ENCODE data around the gene PARD3. TPM values are rescaled to one million over a fixed set of nuclear protein-coding genes. Genes with fewer than 3 reads are reported as not detected.

PARD3 gene
- total RNA-seq, 1 donor from 2014 or later, result 0.11 TPM

GRCh38 chr10:34467902-34468301 lies 347.2 kb downstream of the PARD3 start:
- H3K4me3 Mint-ChIP-seq, result no peak overlapping the region
- no peaks in the 10 kb centered on the region for H3K36me3 Mint-ChIP-seq (ENCODE audit: low read depth)
- no peaks in the 10 kb centered on the region for H3K4me1 Mint-ChIP-seq
- intact Hi-C loops (cut with micrococcal nuclease), result no loop called here
- CTCF ChIA-PET, result no interaction called here
- ATAC-seq (ENCODE audit: low read depth) (no peak), DNase-seq (no peak)
- H3K27me3 Mint-ChIP-seq, result no peaks in the 10 kb centered on the region
- no peak overlapping the region for H3K27ac Mint-ChIP-seq
- no peak for TF ChIP-seq CTCF (IDR thresholded peaks at IDR 0.05)
- H3K9me3 Mint-ChIP-seq, result no peaks in the 10 kb centered on the region
- POLR2A ChIA-PET, result no interaction called here

GRCh38 chr10:34467364-34467763 lies 347.7 kb downstream of the PARD3 start:
- H3K27me3 Mint-ChIP-seq, result no peaks in the 10 kb centered on the region
- ATAC-seq (ENCODE audit: low read depth), result no peak
- intact Hi-C loops (cut with micrococcal nuclease), result no loop called here
- ChIA-PET CTCF (no interaction called here), POLR2A (no interaction called here)
- no peak overlapping the region for H3K4me3 Mint-ChIP-seq
- no peaks in the 10 kb centered on the region for H3K36me3 Mint-ChIP-seq (ENCODE audit: low read depth)
- H3K27ac Mint-ChIP-seq, result no peak overlapping the region
- H3K9me3 Mint-ChIP-seq, result no peaks in the 10 kb centered on the region
- DNase-seq, result no peak
- H3K4me1 Mint-ChIP-seq, result no peaks in the 10 kb centered on the region
- no peak for TF ChIP-seq CTCF (IDR thresholded peaks at IDR 0.05)

- CTCF ChIA-PET, result no interaction called here
- Mint-ChIP-seq H3K36me3 (ENCODE audit: low read depth) (no peaks in the 10 kb centered on the region), H3K9me3 (no peaks in the 10 kb centered on the region), H3K4me1 (no peaks in the 10 kb centered on the region), H3K27ac (no peak overlapping the region), H3K4me3 (no peak overlapping the region), H3K27me3 (no peaks in the 10 kb centered on the region)
- POLR2A ChIA-PET, result no interaction called here
- no peak for TF ChIP-seq CTCF (IDR thresholded peaks at IDR 0.05)
- ATAC-seq (ENCODE audit: low read depth) (no peak), DNase-seq (no peak)
- intact Hi-C loops (cut with micrococcal nuclease), result no loop called here
These were observed 349.4 kb downstream of the PARD3 start for GRCh38 chr10:34465678-34466077.

- CTCF ChIA-PET, result no interaction called here
These were observed 350.5 kb downstream of the PARD3 start for GRCh38 chr10:34464591-34464990.

DNA sequence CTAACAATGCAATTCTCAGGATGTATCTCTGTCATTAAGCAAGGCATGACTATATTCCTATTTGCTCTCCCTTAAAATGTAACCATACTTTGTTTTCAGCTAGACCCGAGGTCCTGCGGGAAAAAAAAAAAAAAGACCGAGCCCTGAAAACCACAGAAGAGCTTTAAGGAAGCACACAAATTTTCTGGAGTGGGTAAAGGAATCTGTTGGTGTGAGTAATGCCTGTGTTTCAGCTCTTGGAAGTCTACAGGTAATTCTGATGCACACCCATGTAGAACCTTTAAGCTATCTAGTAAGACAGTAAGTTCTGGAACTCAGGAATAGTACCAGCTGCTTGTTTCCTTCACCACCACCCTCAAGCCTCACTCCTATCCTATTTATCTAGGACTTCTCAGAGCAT lies 351.1 kb downstream of the PARD3 start:
- H3K9me3 Mint-ChIP-seq, result no peaks in the 10 kb centered on the region
- ChIA-PET CTCF (no interaction called here), POLR2A (no interaction called here)
- DNase-seq, result no peak
- no peak overlapping the region for H3K27ac Mint-ChIP-seq
- no peaks in the 10 kb centered on the region for H3K27me3 Mint-ChIP-seq
- H3K4me1 Mint-ChIP-seq, result no peaks in the 10 kb centered on the region
- ATAC-seq (ENCODE audit: low read depth), result no peak
- no peak for TF ChIP-seq CTCF (IDR thresholded peaks at IDR 0.05)
- no peak overlapping the region for H3K4me3 Mint-ChIP-seq
- H3K36me3 Mint-ChIP-seq (ENCODE audit: low read depth), result no peaks in the 10 kb centered on the region
- intact Hi-C loops (cut with micrococcal nuclease), result no loop called here

More at GRCh38 chr10:34464591-34464990, 350.5 kb downstream of the PARD3 start:
- intact Hi-C loops (cut with micrococcal nuclease), result no loop called here
- Mint-ChIP-seq H3K27ac (no peak overlapping the region), H3K9me3 (no peaks in the 10 kb centered on the region), H3K36me3 (ENCODE audit: low read depth) (no peaks in the 10 kb centered on the region), H3K4me1 (no peaks in the 10 kb centered on the region), H3K27me3 (no peaks in the 10 kb centered on the region), H3K4me3 (no peak overlapping the region)
- no peak for TF ChIP-seq CTCF (IDR thresholded peaks at IDR 0.05)
- POLR2A ChIA-PET, result no interaction called here
- ATAC-seq (ENCODE audit: low read depth) (no peak), DNase-seq (no peak)

Data from activated B cell treated with CpG ODN at 0.5 μM for 24 hours (primary cell).